GM19455 (cell line): ENCODE results near the gene NDC80.
"Not testable (repeated sequence)": the region's sequence is repeated elsewhere in the genome, so short reads cannot be mapped to it uniquely, and the experiment has no call there.

ENCODE experiments used
- ATAC-seq: cut with Tn5 transposase; IDR thresholded peaks from one replicate; pipeline ENCODE4 v1.9.1; 2021; ENCODE audit not compliant: unreplicated experiment

The NDC80 gene

GRCh38 chr18:2571200-2572170, at the start of gene NDC80, which contains the start of gene METTL4:
NDC80 (plus strand) TSS chr18:2571557; CDS start chr18:2572986, 1,429 bp downstream.
METTL4 (minus strand) TSS chr18:2571505; CDS start chr18:2567216, 4,289 bp downstream.
- ATAC-seq = peak; percentile 74

- ATAC-seq = no peak
These were observed 49.2 kb upstream of the NDC80 start for GRCh38 chr18:2522112-2522511.

- not testable (repeated sequence) for ATAC-seq
These were observed 46.6 kb upstream of the NDC80 start for GRCh38 chr18:2524794-2525198.

GRCh38 chr18:2526329-2526728, 45.0 kb upstream of the NDC80 start:
- no peak for ATAC-seq

- ATAC-seq = no peak
These were observed 42.2 kb upstream of the NDC80 start for GRCh38 chr18:2529154-2529553.

- no peak for ATAC-seq
These were observed 39.6 kb upstream of the NDC80 start for GRCh38 chr18:2531751-2532150.

- no peak for ATAC-seq
These were observed 38.6 kb upstream of the NDC80 start for GRCh38 chr18:2532797-2533196.

- no peak for ATAC-seq
These were observed 36.5 kb upstream of the NDC80 start for GRCh38 chr18:2534906-2535305.

GRCh38 chr18:2535419-2535910, 35.9 kb upstream of the NDC80 start:
- ATAC-seq = no peak

- ATAC-seq = no peak
These were observed 35.3 kb upstream of the NDC80 start for GRCh38 chr18:2536063-2536462.

- no peak for ATAC-seq
These were observed 34.9 kb upstream of the NDC80 start for GRCh38 chr18:2536493-2536892.

- ATAC-seq = no peak
These were observed 34.1 kb upstream of the NDC80 start for GRCh38 chr18:2537296-2537695.

- no peak for ATAC-seq
These were observed 33.1 kb upstream of the NDC80 start for GRCh38 chr18:2538236-2538635.

GRCh38 chr18:2538844-2539243, 32.5 kb upstream of the NDC80 start:
- ATAC-seq = no peak

GRCh38 chr18:2540575-2540974, 30.8 kb upstream of the NDC80 start:
- ATAC-seq = no peak

GRCh38 chr18:2541925-2542563, 29.3 kb upstream of the NDC80 start:
- peak; percentile 76 for ATAC-seq

GRCh38 chr18:2545155-2545554, 26.2 kb upstream of the NDC80 start:
- no peak for ATAC-seq

GRCh38 chr18:2547477-2548087, 23.8 kb upstream of the NDC80 start:
- ATAC-seq = peak; percentile 71

GRCh38 chr18:2549462-2549861, 21.9 kb upstream of the NDC80 start:
- no peak for ATAC-seq

GRCh38 chr18:2551425-2551824, 19.9 kb upstream of the NDC80 start:
- no peak for ATAC-seq

GRCh38 chr18:2554696-2555095, 16.7 kb upstream of the NDC80 start:
- ATAC-seq = no peak
